SJSA1 (cell line): ENCODE data around the gene SST. TPM values are rescaled to one million over a fixed set of nuclear protein-coding genes. Genes with fewer than 3 reads are reported as not detected.

Experiments used
- DNase-seq, 2 experiments: peaks; one replicate each; pipeline ENCODE4 v3.0.0-alpha.2; 2015 to 2020; ENCODE audit warnings: low spot score in 2 of 2, low read depth in 1 of 2
- H3K27ac ChIP-seq: fragments of 250-450 bp; sonication (Bioruptor Pico); 2 replicates; pipeline ENCODE4 v1.5.1; 2020; ENCODE audit warnings: mild to moderate bottlenecking, moderate library complexity
- H3K27me3 ChIP-seq: fragments of 250-450 bp; sonication (Bioruptor Pico); replicated peaks from 2 replicates; pipeline ENCODE4 v1.5.1; 2020; ENCODE audit warnings: mild to moderate bottlenecking, moderate library complexity
- H3K36me3 ChIP-seq: fragments of 250-450 bp; sonication (Bioruptor Pico); 2 replicates; pipeline ENCODE4 v1.5.1; 2020; ENCODE audit warnings: mild to moderate bottlenecking
- H3K4me1 ChIP-seq: fragments of 250-450 bp; sonication (Bioruptor Pico); replicated peaks from 2 replicates; pipeline ENCODE4 v1.6.1; 2021; ENCODE audit warnings: mild to moderate bottlenecking
- H3K4me3 ChIP-seq: fragments of 250-450 bp; sonication (Bioruptor Pico); 2 replicates; pipeline ENCODE4 v1.5.1; 2020; ENCODE audit warnings: mild to moderate bottlenecking
- H3K9me3 ChIP-seq: fragments of 250-450 bp; sonication (Bioruptor Pico); replicated peaks from 2 replicates; pipeline ENCODE4 v1.5.1; 2020; ENCODE audit warnings: mild to moderate bottlenecking
- total RNA-seq: library from RNA; depleted of rRNA; stranded (reverse); fragments of >200 nt; shearing (Covaris generic); gene quantifications from 2 replicates; pipeline ENCODE4 v1.2.3, GENCODE V29; 2014; rRNA removed

Gene SST
- total RNA-seq, 1 experiment from 2014 or later = not detected

DNA sequence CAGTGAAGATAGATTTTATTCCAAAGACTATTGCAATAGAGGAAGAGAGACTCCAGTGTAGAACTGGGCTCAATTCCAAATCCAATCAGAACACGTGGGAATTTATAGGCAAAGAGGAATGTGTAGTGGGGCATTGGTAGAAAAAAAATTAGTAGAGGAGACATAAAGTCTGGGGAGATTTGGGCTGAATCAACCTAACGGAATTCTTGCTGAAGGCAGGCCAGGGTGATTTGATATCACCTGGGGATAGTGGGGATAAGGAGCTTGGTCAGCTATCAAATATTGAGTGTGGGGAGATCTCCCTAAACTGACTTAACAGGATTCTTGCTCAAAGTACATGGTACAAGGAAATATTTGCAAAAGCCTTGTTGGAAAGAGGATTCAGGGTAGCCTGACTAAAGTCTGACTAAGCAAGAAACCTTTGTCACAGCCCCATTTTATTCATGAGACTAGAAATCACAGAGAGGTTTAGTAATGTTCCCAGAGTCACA is 29.6 kb downstream of the SST start:
- no peak overlapping the region for H3K4me3 ChIP-seq
- no peaks in the 10 kb centered on the region for H3K9me3 ChIP-seq
- H3K27ac ChIP-seq = no peak overlapping the region
- H3K4me1 ChIP-seq = no peaks in the 10 kb centered on the region
- no peak for DNase-seq
- no peaks in the 10 kb centered on the region for H3K36me3 ChIP-seq
- no peaks in the 10 kb centered on the region for H3K27me3 ChIP-seq

DNA sequence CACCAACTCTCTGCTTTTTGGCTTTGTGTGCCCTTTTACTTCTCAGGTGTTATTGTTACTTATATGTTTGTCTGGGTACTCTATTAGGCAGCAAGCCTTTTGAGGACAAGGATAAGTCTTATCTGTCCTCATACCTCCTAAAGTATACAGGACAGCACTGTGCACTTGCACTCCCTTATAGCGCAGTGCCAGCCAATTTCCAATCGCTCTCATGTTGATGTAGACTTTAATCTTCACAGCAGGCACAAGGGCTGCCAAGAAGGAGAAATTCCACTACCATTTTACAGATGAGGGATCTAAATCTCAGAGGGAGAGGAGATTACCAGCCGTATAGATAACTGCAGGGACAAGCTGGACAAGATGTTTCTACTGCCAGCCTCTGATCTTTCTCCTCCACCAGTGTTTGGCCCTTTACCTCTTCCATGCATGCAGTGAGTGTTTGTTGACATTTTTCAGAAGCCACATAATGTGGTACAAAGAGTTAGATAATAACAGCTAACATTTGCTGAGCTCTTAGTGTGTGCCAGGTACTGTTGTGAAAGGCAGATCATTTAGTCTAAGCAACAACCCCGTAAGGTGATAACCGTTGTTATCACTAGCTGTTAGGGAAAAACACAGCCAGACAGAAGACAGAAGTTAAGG is 30.1 kb downstream of the SST start:
- H3K4me3 ChIP-seq = no peak overlapping the region
- no peak overlapping the region for H3K27ac ChIP-seq
- H3K27me3 ChIP-seq = no peaks in the 10 kb centered on the region
- no peaks in the 10 kb centered on the region for H3K4me1 ChIP-seq
- no peaks in the 10 kb centered on the region for H3K9me3 ChIP-seq
- no peak for DNase-seq
- H3K36me3 ChIP-seq = no peaks in the 10 kb centered on the region

DNA sequence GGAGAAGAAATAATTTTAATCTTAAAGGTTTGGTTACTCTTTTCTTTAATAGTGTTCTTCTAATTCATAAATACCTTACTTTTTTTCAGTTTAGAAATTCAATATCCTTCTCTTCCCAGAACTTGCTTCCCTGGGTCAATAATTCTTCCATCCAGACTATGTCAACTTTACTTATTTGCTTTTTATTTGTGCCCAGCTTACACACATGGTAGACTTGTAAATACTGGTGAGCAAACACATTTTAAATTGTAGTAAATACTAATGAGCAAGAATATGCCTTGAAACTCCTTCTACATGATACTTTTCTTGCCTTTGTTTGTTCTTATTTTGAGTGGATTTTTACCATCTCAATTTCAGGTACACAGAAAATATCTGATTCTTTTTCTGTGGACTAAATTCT is 33.7 kb downstream of the SST start:
- Histone ChIP-seq H3K9me3 (no peaks in the 10 kb centered on the region), H3K27ac (no peak overlapping the region), H3K4me1 (no peaks in the 10 kb centered on the region), H3K27me3 (no peaks in the 10 kb centered on the region), H3K4me3 (no peak overlapping the region), H3K36me3 (no peaks in the 10 kb centered on the region)
- no peak for DNase-seq

DNA sequence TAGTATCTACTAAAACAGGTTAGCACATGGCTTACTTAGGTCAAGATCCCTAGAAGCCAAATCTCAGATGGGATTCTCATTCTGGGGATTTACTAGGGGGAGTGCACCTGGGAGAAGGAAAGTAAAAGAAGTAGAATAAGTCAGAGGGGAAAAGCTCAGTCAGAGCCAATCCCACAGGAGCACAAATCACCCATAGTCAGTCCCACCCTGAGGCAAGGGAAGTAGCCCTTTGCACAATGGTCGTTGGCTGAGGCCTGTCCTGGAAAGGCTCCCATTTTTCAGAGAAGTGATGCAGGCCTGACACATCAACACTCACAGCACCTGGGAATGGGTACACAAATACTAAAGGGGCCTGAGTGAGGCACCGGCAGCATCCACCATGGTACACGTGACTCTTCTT is 39.8 kb downstream of the SST start:
- Histone ChIP-seq H3K36me3 (no peaks in the 10 kb centered on the region), H3K4me1 (no peaks in the 10 kb centered on the region), H3K27me3 (no peaks in the 10 kb centered on the region), H3K9me3 (no peaks in the 10 kb centered on the region), H3K4me3 (no peak overlapping the region), H3K27ac (no peak overlapping the region)
- DNase-seq = no peak

DNA sequence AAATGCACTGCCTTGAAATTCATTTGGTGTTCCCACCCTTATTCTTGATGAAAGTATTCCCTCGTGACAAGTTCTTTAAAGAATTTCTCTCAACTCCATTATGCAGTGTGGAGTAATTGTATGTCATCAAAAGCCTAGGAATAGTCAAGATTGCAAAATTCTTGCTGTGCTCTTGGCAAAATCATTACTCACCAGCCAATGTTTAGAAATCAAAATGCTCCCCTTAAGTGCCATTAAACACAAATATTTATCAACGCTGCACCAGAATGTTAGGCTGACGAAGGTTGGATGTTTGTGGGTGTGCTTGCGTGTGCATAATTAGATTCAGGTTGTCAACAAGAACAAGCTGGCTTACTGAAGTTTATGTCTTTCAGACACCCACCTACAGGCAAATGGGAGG is 40.5 kb downstream of the SST start:
- no peaks in the 10 kb centered on the region for H3K9me3 ChIP-seq
- DNase-seq = peak in 1 of 2 experiments; percentile 16
- H3K27me3 ChIP-seq = no peaks in the 10 kb centered on the region
- no peak overlapping the region for H3K27ac ChIP-seq
- H3K36me3 ChIP-seq = no peaks in the 10 kb centered on the region
- H3K4me3 ChIP-seq = no peak overlapping the region
- H3K4me1 ChIP-seq = no peaks in the 10 kb centered on the region

DNA sequence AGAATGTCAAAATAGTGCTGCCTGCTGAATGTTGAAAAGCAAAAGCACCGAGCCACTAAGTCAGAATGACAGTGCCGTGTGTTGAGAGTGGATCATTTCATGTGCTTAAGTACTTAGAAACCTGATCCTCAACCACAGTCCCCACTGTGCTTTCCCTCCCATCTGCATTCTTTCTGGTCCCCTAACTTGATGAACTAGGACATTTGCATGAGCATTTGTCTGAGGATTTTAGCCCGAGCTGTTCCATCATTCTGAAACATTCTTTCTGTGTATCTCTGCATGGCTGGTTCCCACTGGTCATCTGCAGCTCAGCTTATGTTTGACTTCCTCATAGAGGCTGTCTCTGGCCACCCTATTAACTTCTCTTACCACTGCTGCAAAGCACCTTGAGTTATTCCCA is 42.0 kb downstream of the SST start:
- DNase-seq = no peak
- Histone ChIP-seq H3K4me3 (no peak overlapping the region), H3K36me3 (no peaks in the 10 kb centered on the region), H3K27me3 (no peaks in the 10 kb centered on the region), H3K4me1 (no peaks in the 10 kb centered on the region), H3K9me3 (no peaks in the 10 kb centered on the region), H3K27ac (no peak overlapping the region)

DNA sequence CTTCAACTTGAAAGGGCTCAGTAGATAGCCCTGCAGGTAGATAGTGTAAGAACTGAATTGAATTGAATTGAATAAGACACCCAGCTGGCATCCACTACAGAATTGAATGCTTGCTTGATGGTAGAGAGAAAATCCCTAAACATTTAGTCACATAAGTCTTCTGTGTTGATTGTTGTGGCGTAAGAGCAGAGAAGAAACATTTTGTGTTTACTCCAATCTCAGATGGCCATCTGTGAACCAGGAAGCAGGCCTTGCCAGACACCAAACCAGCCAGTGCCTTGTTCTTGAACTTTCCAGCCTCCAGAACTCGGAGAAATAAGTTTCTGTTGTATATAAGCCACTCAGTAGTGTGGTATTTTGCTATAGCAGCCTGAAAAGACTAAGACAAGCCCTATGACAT is 43.6 kb downstream of the SST start:
- DNase-seq = no peak
- no peaks in the 10 kb centered on the region for H3K27me3 ChIP-seq
- no peaks in the 10 kb centered on the region for H3K9me3 ChIP-seq
- no peak overlapping the region for H3K4me3 ChIP-seq
- no peaks in the 10 kb centered on the region for H3K36me3 ChIP-seq
- no peak overlapping the region for H3K27ac ChIP-seq
- no peaks in the 10 kb centered on the region for H3K4me1 ChIP-seq

DNA sequence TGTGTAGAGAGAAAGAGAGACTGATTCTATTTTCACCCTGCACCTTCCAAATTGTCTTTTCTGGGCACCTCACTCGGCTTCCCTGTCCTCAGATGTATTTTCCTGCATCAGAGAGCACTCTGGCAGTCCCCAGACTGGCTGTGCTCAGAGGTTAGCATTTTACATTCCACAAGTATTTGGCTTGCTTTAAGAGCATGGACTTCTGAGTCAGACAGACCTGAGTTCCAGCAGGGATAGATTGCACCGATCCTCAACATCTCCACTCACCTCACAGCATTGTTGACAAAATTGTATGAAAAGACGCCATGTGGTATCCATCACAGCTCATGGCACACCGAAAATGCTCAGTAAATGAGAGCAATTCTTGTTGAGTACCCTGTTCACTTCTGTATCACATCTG is 45.6 kb downstream of the SST start:
- Histone ChIP-seq H3K4me1 (no peaks in the 10 kb centered on the region), H3K27ac (no peak overlapping the region), H3K27me3 (no peaks in the 10 kb centered on the region), H3K36me3 (no peaks in the 10 kb centered on the region), H3K9me3 (no peaks in the 10 kb centered on the region), H3K4me3 (no peak overlapping the region)
- DNase-seq = no peak

DNA sequence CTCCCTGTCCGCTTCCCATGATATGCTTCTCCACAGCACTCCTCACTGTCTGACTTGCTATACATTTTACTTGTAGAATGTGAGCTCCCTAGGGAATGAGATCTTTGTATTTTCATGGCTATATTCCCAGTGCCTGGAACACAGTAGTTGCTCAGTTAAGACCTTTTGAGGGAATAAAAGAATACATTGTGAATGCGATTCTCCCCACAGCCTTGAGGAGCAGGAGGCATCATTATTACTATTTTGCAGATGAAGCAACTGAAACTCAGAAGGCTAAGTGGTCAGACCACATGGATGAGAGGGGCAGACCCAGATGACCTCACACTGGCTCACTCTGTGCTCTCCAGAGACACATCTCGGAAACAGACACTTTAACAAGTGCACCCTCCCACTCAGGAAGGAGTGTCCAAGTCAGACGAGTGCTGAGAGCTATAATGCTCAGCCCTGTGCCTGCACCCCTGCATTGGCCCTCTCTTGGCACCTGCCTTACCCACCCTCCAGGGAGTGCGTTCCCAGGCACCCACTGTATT is 46.8 kb downstream of the SST start:
- DNase-seq = no peak

DNA sequence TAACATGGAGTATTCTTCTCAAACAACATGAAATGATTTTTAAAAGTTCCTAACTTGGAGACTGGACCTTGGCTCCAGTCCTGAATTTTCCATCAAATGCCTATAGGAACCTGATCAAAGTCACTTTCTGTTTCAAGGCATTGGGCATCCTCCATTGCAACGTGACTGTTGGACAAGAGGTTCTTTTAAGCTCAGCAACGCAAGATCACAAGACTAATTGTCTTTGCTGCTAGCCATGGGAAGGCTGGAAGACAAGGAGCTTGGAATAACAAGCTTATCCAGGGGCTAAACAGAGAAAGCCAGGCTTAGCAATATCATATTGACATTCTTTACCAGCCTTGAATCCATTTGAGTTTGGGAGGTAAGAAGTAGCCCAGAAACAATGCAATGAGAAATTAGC is 48.3 kb downstream of the SST start:
- no peak for DNase-seq
- Histone ChIP-seq H3K9me3 (no peaks in the 10 kb centered on the region), H3K27ac (no peak overlapping the region), H3K4me1 (no peaks in the 10 kb centered on the region), H3K27me3 (no peaks in the 10 kb centered on the region), H3K36me3 (no peaks in the 10 kb centered on the region), H3K4me3 (no peak overlapping the region)

More for the DNA sequence above, 46.8 kb downstream of the SST start:
- Histone ChIP-seq H3K4me3 (no peak overlapping the region), H3K9me3 (no peaks in the 10 kb centered on the region), H3K36me3 (no peaks in the 10 kb centered on the region), H3K4me1 (no peaks in the 10 kb centered on the region), H3K27ac (no peak overlapping the region), H3K27me3 (no peaks in the 10 kb centered on the region)

DNA sequence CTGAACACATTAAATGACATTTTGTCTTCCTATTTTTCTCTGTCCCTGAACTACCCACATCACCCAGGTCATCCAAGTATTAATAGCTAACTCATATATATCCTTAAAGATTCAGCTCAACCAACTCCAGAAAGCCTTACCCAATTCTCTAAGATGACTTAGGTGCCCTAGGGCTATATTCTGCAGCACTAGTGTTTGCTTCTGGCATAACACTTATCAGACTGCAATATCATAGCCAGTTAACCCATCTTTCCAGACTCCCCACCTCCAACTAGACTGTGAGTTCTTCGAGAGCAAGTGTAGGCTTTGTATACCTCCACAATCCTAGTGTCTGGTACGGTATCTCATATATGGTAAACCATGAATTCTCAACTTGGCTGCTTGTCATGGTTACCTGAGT is 50.7 kb downstream of the SST start:
- Histone ChIP-seq H3K36me3 (no peaks in the 10 kb centered on the region), H3K27me3 (no peaks in the 10 kb centered on the region), H3K9me3 (no peaks in the 10 kb centered on the region), H3K27ac (no peak overlapping the region), H3K4me3 (no peak overlapping the region), H3K4me1 (no peaks in the 10 kb centered on the region)
- DNase-seq = no peak

Other genes with a start within 250 kb of the SST start
- not detected in 2 replicates for gene RTP2, start 32.2 kb upstream of the SST start, total RNA-seq
- 2.8 TPM in 2 replicates for gene BCL6, start 75.1 kb upstream of the SST start, total RNA-seq